ENCODE data around the gene MOGAT3.

Gene MOGAT3

GRCh38 chr7:101235050-101235449 is 34.2 kb upstream of the MOGAT3 start:
- no peak overlapping the region for H3K27ac ChIP-seq
- no peaks in the 10 kb centered on the region for H3K27me3 ChIP-seq (replicated peaks)
- H3K36me3 ChIP-seq (replicated peaks) = peaks cover 24% of the 10 kb centered on the region
- no peak for DNase-seq
- in situ Hi-C loops (cut with HindIII; ENCODE audit: low pct_ligation_motif_present, low sequenced_read_pairs) = no loop called here
- TF ChIP-seq, protein P1, sequence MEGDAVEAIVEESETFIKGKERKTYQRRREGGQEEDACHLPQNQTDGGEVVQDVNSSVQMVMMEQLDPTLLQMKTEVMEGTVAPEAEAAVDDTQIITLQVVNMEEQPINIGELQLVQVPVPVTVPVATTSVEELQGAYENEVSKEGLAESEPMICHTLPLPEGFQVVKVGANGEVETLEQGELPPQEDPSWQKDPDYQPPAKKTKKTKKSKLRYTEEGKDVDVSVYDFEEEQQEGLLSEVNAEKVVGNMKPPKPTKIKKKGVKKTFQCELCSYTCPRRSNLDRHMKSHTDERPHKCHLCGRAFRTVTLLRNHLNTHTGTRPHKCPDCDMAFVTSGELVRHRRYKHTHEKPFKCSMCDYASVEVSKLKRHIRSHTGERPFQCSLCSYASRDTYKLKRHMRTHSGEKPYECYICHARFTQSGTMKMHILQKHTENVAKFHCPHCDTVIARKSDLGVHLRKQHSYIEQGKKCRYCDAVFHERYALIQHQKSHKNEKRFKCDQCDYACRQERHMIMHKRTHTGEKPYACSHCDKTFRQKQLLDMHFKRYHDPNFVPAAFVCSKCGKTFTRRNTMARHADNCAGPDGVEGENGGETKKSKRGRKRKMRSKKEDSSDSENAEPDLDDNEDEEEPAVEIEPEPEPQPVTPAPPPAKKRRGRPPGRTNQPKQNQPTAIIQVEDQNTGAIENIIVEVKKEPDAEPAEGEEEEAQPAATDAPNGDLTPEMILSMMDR (IDR thresholded peaks at IDR 0.05; ENCODE audit: low read depth, low read length, missing control alignments) = peak; percentile 58
- H3K4me3 ChIP-seq (ENCODE audit: low read depth, low read length) = no peak overlapping the region

DNA sequence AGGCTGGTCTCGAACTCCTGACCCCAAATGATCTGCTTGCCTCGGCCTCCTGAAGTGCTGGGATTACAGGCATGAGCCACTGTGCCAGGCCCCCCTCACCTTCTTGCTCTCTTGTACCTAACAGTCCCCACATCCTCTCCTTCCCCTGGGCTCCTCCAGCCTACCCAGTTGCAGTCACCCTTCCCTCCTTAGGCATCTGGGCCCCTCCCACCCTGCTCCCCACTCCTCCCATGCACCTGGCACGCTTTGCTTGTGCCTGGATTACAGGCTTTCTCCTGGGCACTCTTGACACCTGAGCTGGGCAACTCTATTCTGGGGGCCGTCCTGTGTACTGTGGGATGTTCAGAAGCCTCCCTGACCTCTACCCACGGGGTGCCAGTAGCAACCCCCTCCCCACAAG is 33.8 kb upstream of the MOGAT3 start:
- Histone ChIP-seq H3K4me3 (ENCODE audit: low read depth, low read length) (no peak overlapping the region), H3K27me3 (replicated peaks) (no peaks in the 10 kb centered on the region), H3K36me3 (replicated peaks) (peaks cover 20% of the 10 kb centered on the region), H3K27ac (no peak overlapping the region)
- TF ChIP-seq, protein P1 (IDR thresholded peaks at IDR 0.05; ENCODE audit: low read depth, low read length, missing control alignments) = no peak
- no peak for DNase-seq
- in situ Hi-C loops (cut with HindIII; ENCODE audit: low pct_ligation_motif_present, low sequenced_read_pairs) = no loop called here

DNA sequence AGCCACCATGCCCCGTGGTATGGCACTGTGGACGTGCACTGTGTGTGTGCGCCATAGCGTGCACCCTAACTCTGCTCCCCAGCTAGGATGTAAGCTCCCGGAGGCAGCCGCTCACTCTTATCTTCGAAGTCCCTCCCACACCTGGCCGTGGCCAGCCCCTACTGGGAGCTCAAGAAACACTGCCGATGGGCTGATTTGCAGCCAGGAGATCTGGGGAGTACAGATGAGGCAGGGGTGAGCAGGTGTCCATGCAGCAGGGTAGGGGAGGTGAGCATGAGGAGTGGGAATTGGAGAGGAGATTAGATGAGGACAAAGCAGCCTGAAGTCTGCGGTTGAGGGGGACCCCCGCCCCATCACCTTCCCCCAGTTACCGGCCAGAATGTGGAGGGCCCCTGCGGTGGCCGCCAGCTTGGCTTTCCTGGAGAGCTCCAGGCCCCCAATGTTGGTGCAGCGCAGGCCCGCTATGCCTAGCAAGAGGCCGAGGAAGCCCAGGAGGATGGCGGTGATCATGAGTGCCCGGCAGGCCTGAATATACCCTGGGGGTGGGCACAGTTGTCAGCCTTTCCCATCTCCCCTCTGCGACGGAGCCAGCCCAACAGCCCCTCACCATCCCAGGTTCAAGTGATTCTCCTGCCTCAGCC is 33.2 kb upstream of the MOGAT3 start:
- no peak overlapping the region for H3K27ac ChIP-seq
- in situ Hi-C loops (cut with HindIII; ENCODE audit: low pct_ligation_motif_present, low sequenced_read_pairs) = no loop called here
- DNase-seq = no peak
- peaks cover 17% of the 10 kb centered on the region for H3K36me3 ChIP-seq (replicated peaks)
- TF ChIP-seq, protein P1 (IDR thresholded peaks at IDR 0.05; ENCODE audit: low read depth, low read length, missing control alignments) = no peak
- H3K27me3 ChIP-seq (replicated peaks) = no peaks in the 10 kb centered on the region
- no peak overlapping the region for H3K4me3 ChIP-seq (ENCODE audit: low read depth, low read length)

DNA sequence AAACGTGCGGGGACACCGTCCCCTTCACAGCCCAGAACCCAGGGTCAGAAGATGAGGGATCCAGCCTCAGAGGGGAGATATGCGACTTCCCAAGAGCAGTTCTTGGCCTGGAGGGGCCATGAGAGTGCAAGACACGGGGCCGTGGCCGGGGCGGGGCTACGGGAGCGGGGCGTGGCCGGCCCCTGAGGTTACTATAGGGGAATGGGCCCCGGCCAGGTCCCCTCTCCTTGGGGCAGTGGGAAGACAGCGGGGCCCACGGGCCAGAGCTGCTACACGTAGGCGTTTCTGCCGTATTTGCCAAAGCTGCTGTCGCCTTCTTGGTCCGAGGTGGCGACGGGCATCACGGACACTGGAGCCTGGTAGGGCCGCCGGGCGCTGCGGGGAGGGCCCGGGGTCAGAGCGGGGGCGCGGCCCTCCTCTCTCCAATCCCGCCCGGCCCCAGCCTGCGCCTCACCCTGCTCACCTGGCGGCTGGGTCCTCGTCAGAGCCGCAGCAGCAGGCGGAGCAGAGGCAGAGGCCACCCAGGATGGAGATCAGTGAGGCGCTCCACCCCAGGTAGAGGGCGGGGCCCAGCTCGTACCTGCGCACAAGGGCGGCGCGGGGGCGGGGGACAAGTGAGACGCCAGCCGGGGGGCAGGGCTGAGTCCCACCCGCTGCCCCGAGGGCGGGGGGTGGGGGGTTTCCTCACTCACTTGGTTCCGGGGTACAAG is 31.5 kb upstream of the MOGAT3 start:
- TF ChIP-seq, protein P1 (IDR thresholded peaks at IDR 0.05; ENCODE audit: low read depth, low read length, missing control alignments) = no peak
- no peak for DNase-seq
- no peaks in the 10 kb centered on the region for H3K27me3 ChIP-seq (replicated peaks)
- H3K27ac ChIP-seq = no peak overlapping the region
- H3K4me3 ChIP-seq (ENCODE audit: low read depth, low read length) = peak overlapping the region; percentile 26
- in situ Hi-C loops (cut with HindIII; ENCODE audit: low pct_ligation_motif_present, low sequenced_read_pairs) = no loop called here
- H3K36me3 ChIP-seq (replicated peaks) = peaks cover 17% of the 10 kb centered on the region

- Histone ChIP-seq H3K36me3 (replicated peaks) (peaks cover 17% of the 10 kb centered on the region), H3K4me3 (ENCODE audit: low read depth, low read length) (no peak overlapping the region), H3K27me3 (replicated peaks) (no peaks in the 10 kb centered on the region), H3K27ac (no peak overlapping the region)
- no peak for DNase-seq
- TF ChIP-seq, protein P1 (IDR thresholded peaks at IDR 0.05; ENCODE audit: low read depth, low read length, missing control alignments) = no peak
- in situ Hi-C loops (cut with HindIII; ENCODE audit: low pct_ligation_motif_present, low sequenced_read_pairs) = no loop called here
These were observed 30.8 kb upstream of the MOGAT3 start for GRCh38 chr7:101231644-101232043.

Measured in brain microvascular endothelial cell (primary cell).